ENCODE data around the gene SERPINE2. TPM values are rescaled to one million over a fixed set of nuclear protein-coding genes. Genes with fewer than 3 reads are reported as not detected.

The SERPINE2 gene
- polyA plus RNA-seq, 2 donors: 16.6 to 19.6 TPM

- H3K36me3 ChIP-seq (ENCODE audit: control insufficient read depth in 2 of 2, insufficient read depth in 2 of 2, low read length in 1 of 2): no peaks in the 10 kb centered on the region
- H3K4me1 ChIP-seq (ENCODE audit: control insufficient read depth in 2 of 2, insufficient read depth in 2 of 2, low read length in 1 of 2): peaks cover 3 to 5% of the 10 kb centered on the region in 2 donors
- 57 to 65% methylated on average over 5 of the region's 5 CpGs for WGBS, 2 donors
- H3K9me3 ChIP-seq (ENCODE audit: control insufficient read depth in 2 of 2, insufficient read depth in 1 of 2, low read depth in 1 of 2, low read length in 1 of 2): peaks cover 0 to 6% of the 10 kb centered on the region in 2 donors
- H3K4me3 ChIP-seq (ENCODE audit: low read depth in 1 of 2, low read length in 2 of 2): no peak overlapping the region
- H3K27me3 ChIP-seq (ENCODE audit: control insufficient read depth in 1 of 2, insufficient read depth in 2 of 2, low read length in 2 of 2): no peaks in the 10 kb centered on the region
- peak overlapping the region in 1 of 2 donors; percentile 27 for H3K27ac ChIP-seq (ENCODE audit: low read depth in 2 of 2, low read length in 1 of 2)
These were observed 5.1 kb downstream of the SERPINE2 start for GRCh38 chr2:224034017-224034416.

DNA sequence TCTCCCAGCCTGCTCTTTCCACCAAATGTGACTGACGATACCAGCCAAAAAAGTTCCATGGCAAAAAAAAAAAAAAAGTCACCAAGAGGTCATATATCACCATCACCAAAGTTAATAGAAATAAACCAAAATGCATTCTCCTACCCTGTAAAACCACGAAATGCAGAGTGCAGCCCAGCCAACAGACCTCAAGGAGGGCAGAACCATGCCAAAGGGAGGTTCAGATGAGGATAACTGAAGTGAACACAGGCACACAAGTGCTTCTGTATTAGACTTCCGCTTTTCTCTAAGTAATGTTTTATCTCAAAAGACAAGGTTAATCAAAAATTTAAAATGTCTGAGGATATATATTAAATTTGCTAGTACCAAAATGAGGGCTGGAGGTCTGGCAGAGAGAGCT, 5.5 kb downstream of the SERPINE2 start:
- H3K27me3 ChIP-seq (ENCODE audit: control insufficient read depth in 1 of 2, insufficient read depth in 2 of 2, low read length in 2 of 2): no peaks in the 10 kb centered on the region
- peaks cover 3 to 5% of the 10 kb centered on the region in 2 donors for H3K4me1 ChIP-seq (ENCODE audit: control insufficient read depth in 2 of 2, insufficient read depth in 2 of 2, low read length in 1 of 2)
- WGBS, 2 donors: 59 to 75% methylated on average over 3 of the region's 3 CpGs
- peak overlapping the region in 1 of 2 donors; percentile 27 for H3K27ac ChIP-seq (ENCODE audit: low read depth in 2 of 2, low read length in 1 of 2)
- H3K4me3 ChIP-seq (ENCODE audit: low read depth in 1 of 2, low read length in 2 of 2): no peak overlapping the region
- H3K9me3 ChIP-seq (ENCODE audit: control insufficient read depth in 2 of 2, insufficient read depth in 1 of 2, low read depth in 1 of 2, low read length in 1 of 2): peaks cover 0 to 6% of the 10 kb centered on the region in 2 donors
- H3K36me3 ChIP-seq (ENCODE audit: control insufficient read depth in 2 of 2, insufficient read depth in 2 of 2, low read length in 1 of 2): no peaks in the 10 kb centered on the region

GRCh38 chr2:224032283-224032682, 6.8 kb downstream of the SERPINE2 start:
- peaks cover 3 to 5% of the 10 kb centered on the region in 2 donors for H3K4me1 ChIP-seq (ENCODE audit: control insufficient read depth in 2 of 2, insufficient read depth in 2 of 2, low read length in 1 of 2)
- no peak overlapping the region for H3K27ac ChIP-seq (ENCODE audit: low read depth in 2 of 2, low read length in 1 of 2)
- H3K27me3 ChIP-seq (ENCODE audit: control insufficient read depth in 1 of 2, insufficient read depth in 2 of 2, low read length in 2 of 2): no peaks in the 10 kb centered on the region
- H3K9me3 ChIP-seq (ENCODE audit: control insufficient read depth in 2 of 2, insufficient read depth in 1 of 2, low read depth in 1 of 2, low read length in 1 of 2): peaks cover 0 to 6% of the 10 kb centered on the region in 2 donors
- H3K36me3 ChIP-seq (ENCODE audit: control insufficient read depth in 2 of 2, insufficient read depth in 2 of 2, low read length in 1 of 2): no peaks in the 10 kb centered on the region
- no peak overlapping the region for H3K4me3 ChIP-seq (ENCODE audit: low read depth in 1 of 2, low read length in 2 of 2)
- WGBS, 2 donors: 66 to 71% methylated on average over 4 of the region's 4 CpGs

DNA sequence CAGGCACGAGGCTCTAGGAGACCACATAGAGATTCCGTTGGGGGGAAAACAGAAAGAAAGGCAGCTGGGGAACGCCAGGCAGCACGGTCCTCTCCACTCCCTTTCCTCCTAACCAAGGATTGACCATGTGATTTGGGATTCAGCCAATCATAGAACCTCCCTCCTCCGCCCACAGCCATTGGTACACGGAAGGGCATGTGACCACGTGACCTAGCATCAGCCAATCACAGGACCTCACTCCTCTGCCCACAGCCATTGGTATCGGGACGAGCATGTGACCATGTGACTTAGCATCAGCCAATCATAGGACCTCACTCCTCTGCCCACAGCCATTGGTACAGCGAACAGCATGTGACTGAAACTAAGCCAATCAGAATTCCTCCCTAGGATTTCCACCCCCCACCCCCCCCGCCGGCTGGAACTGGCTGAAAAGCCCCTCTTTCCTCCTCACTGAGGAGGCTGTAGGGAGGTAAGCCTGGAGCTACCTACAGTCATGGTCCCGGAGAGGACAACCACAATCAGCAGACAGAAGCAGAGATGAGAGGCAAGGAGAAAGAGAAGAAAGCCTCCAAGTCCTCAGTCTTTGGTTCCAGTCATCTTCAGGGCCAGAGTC, 7.6 kb downstream of the SERPINE2 start:
- Histone ChIP-seq H3K27ac (ENCODE audit: low read depth in 2 of 2, low read length in 1 of 2) (no peak overlapping the region), H3K36me3 (ENCODE audit: control insufficient read depth in 2 of 2, insufficient read depth in 2 of 2, low read length in 1 of 2) (no peaks in the 10 kb centered on the region), H3K27me3 (ENCODE audit: control insufficient read depth in 1 of 2, insufficient read depth in 2 of 2, low read length in 2 of 2) (no peaks in the 10 kb centered on the region), H3K9me3 (ENCODE audit: control insufficient read depth in 2 of 2, insufficient read depth in 1 of 2, low read depth in 1 of 2, low read length in 1 of 2) (peaks cover 0 to 6% of the 10 kb centered on the region in 2 donors), H3K4me3 (ENCODE audit: low read depth in 1 of 2, low read length in 2 of 2) (no peak overlapping the region), H3K4me1 (ENCODE audit: control insufficient read depth in 2 of 2, insufficient read depth in 2 of 2, low read length in 1 of 2) (peaks cover 3 to 5% of the 10 kb centered on the region in 2 donors)
- WGBS, 2 donors: 83 to 88% methylated on average over 13 of the region's 13 CpGs

DNA sequence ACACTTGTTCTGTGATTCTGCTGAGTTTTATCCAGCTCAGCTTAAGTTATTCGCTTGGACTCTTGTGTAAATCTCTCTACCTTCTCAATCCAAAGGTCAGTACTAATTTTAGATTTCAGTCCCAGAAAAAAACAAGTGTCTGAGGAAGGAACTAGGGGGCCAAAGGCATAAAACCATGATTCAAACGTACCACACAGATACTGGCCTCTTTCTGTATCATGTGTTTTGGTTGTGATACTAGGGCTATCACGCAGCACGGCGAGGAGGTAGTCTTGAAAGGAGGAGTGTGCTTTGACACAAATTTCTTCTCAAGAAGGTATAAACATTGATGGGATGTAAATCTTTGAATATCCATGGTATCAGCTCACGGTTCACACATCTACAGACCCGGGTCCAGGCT, 8.3 kb downstream of the SERPINE2 start:
- Histone ChIP-seq H3K27me3 (ENCODE audit: control insufficient read depth in 1 of 2, insufficient read depth in 2 of 2, low read length in 2 of 2) (no peaks in the 10 kb centered on the region), H3K9me3 (ENCODE audit: control insufficient read depth in 2 of 2, insufficient read depth in 1 of 2, low read depth in 1 of 2, low read length in 1 of 2) (peaks cover 0 to 6% of the 10 kb centered on the region in 2 donors), H3K27ac (ENCODE audit: low read depth in 2 of 2, low read length in 1 of 2) (no peak overlapping the region), H3K4me3 (ENCODE audit: low read depth in 1 of 2, low read length in 2 of 2) (no peak overlapping the region), H3K4me1 (ENCODE audit: control insufficient read depth in 2 of 2, insufficient read depth in 2 of 2, low read length in 1 of 2) (peaks cover 3 to 5% of the 10 kb centered on the region in 2 donors), H3K36me3 (ENCODE audit: control insufficient read depth in 2 of 2, insufficient read depth in 2 of 2, low read length in 1 of 2) (no peaks in the 10 kb centered on the region)
- 84 to 90% methylated on average over 7 of the region's 7 CpGs for WGBS, 2 donors

- Histone ChIP-seq H3K27ac (ENCODE audit: low read depth in 2 of 2, low read length in 1 of 2) (no peak overlapping the region), H3K4me3 (ENCODE audit: low read depth in 1 of 2, low read length in 2 of 2) (no peak overlapping the region), H3K36me3 (ENCODE audit: control insufficient read depth in 2 of 2, insufficient read depth in 2 of 2, low read length in 1 of 2) (no peaks in the 10 kb centered on the region), H3K9me3 (ENCODE audit: control insufficient read depth in 2 of 2, insufficient read depth in 1 of 2, low read depth in 1 of 2, low read length in 1 of 2) (peaks cover 0 to 6% of the 10 kb centered on the region in 2 donors), H3K27me3 (ENCODE audit: control insufficient read depth in 1 of 2, insufficient read depth in 2 of 2, low read length in 2 of 2) (no peaks in the 10 kb centered on the region), H3K4me1 (ENCODE audit: control insufficient read depth in 2 of 2, insufficient read depth in 2 of 2, low read length in 1 of 2) (peaks cover 3 to 5% of the 10 kb centered on the region in 2 donors)
- WGBS, 2 donors: 49 to 68% methylated on average over 6 of the region's 6 CpGs
These were observed 9.2 kb downstream of the SERPINE2 start for GRCh38 chr2:224029876-224030275.

GRCh38 chr2:224027931-224028330, 11.2 kb downstream of the SERPINE2 start:
- H3K27me3 ChIP-seq (ENCODE audit: control insufficient read depth in 1 of 2, insufficient read depth in 2 of 2, low read length in 2 of 2): no peaks in the 10 kb centered on the region
- H3K36me3 ChIP-seq (ENCODE audit: control insufficient read depth in 2 of 2, insufficient read depth in 2 of 2, low read length in 1 of 2): no peaks in the 10 kb centered on the region
- 82 to 87% methylated on average over 5 of the region's 5 CpGs for WGBS, 2 donors
- no peak overlapping the region for H3K27ac ChIP-seq (ENCODE audit: low read depth in 2 of 2, low read length in 1 of 2)
- H3K4me3 ChIP-seq (ENCODE audit: low read depth in 1 of 2, low read length in 2 of 2): no peak overlapping the region
- H3K9me3 ChIP-seq (ENCODE audit: control insufficient read depth in 2 of 2, insufficient read depth in 1 of 2, low read depth in 1 of 2, low read length in 1 of 2): peaks cover 0 to 6% of the 10 kb centered on the region in 2 donors
- H3K4me1 ChIP-seq (ENCODE audit: control insufficient read depth in 2 of 2, insufficient read depth in 2 of 2, low read length in 1 of 2): peaks cover 3 to 5% of the 10 kb centered on the region in 2 donors

GRCh38 chr2:224027070-224027469, 12.0 kb downstream of the SERPINE2 start:
- H3K27me3 ChIP-seq (ENCODE audit: control insufficient read depth in 1 of 2, insufficient read depth in 2 of 2, low read length in 2 of 2): no peaks in the 10 kb centered on the region

DNA sequence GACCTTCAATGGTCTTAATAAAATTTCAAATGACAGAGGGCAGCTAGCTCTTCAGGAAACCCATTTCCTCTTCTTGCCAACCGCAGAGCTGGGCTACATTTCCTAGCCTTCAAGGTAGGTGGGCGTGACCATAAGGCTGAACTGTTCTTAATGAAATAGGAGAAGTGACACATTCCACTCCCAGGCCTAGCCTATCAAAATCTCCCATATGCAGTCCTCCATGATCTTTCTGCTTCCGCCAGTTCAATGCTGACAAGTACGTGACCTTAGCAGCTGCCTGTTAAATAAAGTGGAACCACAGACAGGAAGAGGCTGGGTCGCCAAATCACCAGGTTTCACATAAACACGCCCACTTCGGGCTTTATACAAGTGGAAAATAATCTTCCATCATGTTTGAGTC, 13.2 kb downstream of the SERPINE2 start:
- H3K27ac ChIP-seq (ENCODE audit: low read depth in 2 of 2, low read length in 1 of 2): no peak overlapping the region
- no peak overlapping the region for H3K4me3 ChIP-seq (ENCODE audit: low read depth in 1 of 2, low read length in 2 of 2)
- no peaks in the 10 kb centered on the region for H3K27me3 ChIP-seq (ENCODE audit: control insufficient read depth in 1 of 2, insufficient read depth in 2 of 2, low read length in 2 of 2)
- peaks cover 3 to 5% of the 10 kb centered on the region in 2 donors for H3K4me1 ChIP-seq (ENCODE audit: control insufficient read depth in 2 of 2, insufficient read depth in 2 of 2, low read length in 1 of 2)
- H3K9me3 ChIP-seq (ENCODE audit: control insufficient read depth in 2 of 2, insufficient read depth in 1 of 2, low read depth in 1 of 2, low read length in 1 of 2): no peaks in the 10 kb centered on the region
- 72 to 74% methylated on average over 7 of the region's 7 CpGs for WGBS, 2 donors
- no peaks in the 10 kb centered on the region for H3K36me3 ChIP-seq (ENCODE audit: control insufficient read depth in 2 of 2, insufficient read depth in 2 of 2, low read length in 1 of 2)

More at GRCh38 chr2:224027070-224027469, 12.0 kb downstream of the SERPINE2 start:
- Histone ChIP-seq H3K36me3 (ENCODE audit: control insufficient read depth in 2 of 2, insufficient read depth in 2 of 2, low read length in 1 of 2) (no peaks in the 10 kb centered on the region), H3K9me3 (ENCODE audit: control insufficient read depth in 2 of 2, insufficient read depth in 1 of 2, low read depth in 1 of 2, low read length in 1 of 2) (peaks cover 0 to 6% of the 10 kb centered on the region in 2 donors), H3K27ac (ENCODE audit: low read depth in 2 of 2, low read length in 1 of 2) (no peak overlapping the region), H3K4me1 (ENCODE audit: control insufficient read depth in 2 of 2, insufficient read depth in 2 of 2, low read length in 1 of 2) (peaks cover 3 to 5% of the 10 kb centered on the region in 2 donors), H3K4me3 (ENCODE audit: low read depth in 1 of 2, low read length in 2 of 2) (no peak overlapping the region)
- 73% methylated on average over 5 of the region's 5 CpGs for WGBS, 2 donors

- H3K27ac ChIP-seq (ENCODE audit: low read depth in 2 of 2, low read length in 1 of 2): no peak overlapping the region
- no peaks in the 10 kb centered on the region for H3K9me3 ChIP-seq (ENCODE audit: control insufficient read depth in 2 of 2, insufficient read depth in 1 of 2, low read depth in 1 of 2, low read length in 1 of 2)
- H3K4me1 ChIP-seq (ENCODE audit: control insufficient read depth in 2 of 2, insufficient read depth in 2 of 2, low read length in 1 of 2): no peaks in the 10 kb centered on the region
- WGBS, 2 donors: 78 to 79% methylated on average over 4 of the region's 4 CpGs
- H3K36me3 ChIP-seq (ENCODE audit: control insufficient read depth in 2 of 2, insufficient read depth in 2 of 2, low read length in 1 of 2): no peaks in the 10 kb centered on the region
- H3K27me3 ChIP-seq (ENCODE audit: control insufficient read depth in 1 of 2, insufficient read depth in 2 of 2, low read length in 2 of 2): no peaks in the 10 kb centered on the region
- H3K4me3 ChIP-seq (ENCODE audit: low read depth in 1 of 2, low read length in 2 of 2): no peak overlapping the region
These were observed 14.8 kb downstream of the SERPINE2 start for GRCh38 chr2:224024270-224024669.

All from esophagus (tissue), 2 donors.